OCI-LY3 (cell line): ENCODE data around the gene SALL3.
A peak's percentile ranks its signal among the peaks of the same experiment; 100 is the strongest.

ENCODE experiments used
- H2AFZ ChIP-seq: fragments of 200-600, 300-600 bp; shearing (Covaris generic); 2 replicates; pipeline ENCODE4 v1.6.0; 2014; ENCODE audit warnings: antibody characterized with exemption, low read depth, low read length
- H3K27ac ChIP-seq: fragments of 200-600, 300-600 bp; sonication (generic); 2 replicates; pipeline ENCODE4 v1.5.1; 2014; ENCODE audit warnings: mild to moderate bottlenecking, low read length, moderate library complexity, mixed read lengths
- H3K27me3 ChIP-seq: fragments of 200-600, 300-600 bp; sonication (generic); 2 replicates; pipeline ENCODE4 v1.6.1; 2014; ENCODE audit warnings: low read depth, low read length, mixed read lengths
- H3K36me3 ChIP-seq: fragments of 200-600, 300-600 bp; sonication (generic); replicated peaks from 2 replicates; pipeline ENCODE3; 2014; ENCODE audit warnings: low read depth, low read length, mixed read lengths
- H3K4me1 ChIP-seq: fragments of 300-600, 200-600 bp; sonication (generic); 2 replicates; pipeline ENCODE4 v1.6.1; 2014; ENCODE audit warnings: low read length, mixed read lengths
- H3K4me2 ChIP-seq: fragments of 200-600, 300-600 bp; sonication (generic); 2 replicates; pipeline ENCODE4 v1.6.1; 2014; ENCODE audit warnings: low read length, mixed read lengths
- H3K4me3 ChIP-seq: fragments of 300-600, 200-600 bp; sonication (generic); 2 replicates; pipeline ENCODE4 v1.5.1; 2014; ENCODE audit warnings: antibody characterized with exemption, mild to moderate bottlenecking, low read length, moderate library complexity
- H3K79me2 ChIP-seq: fragments of 300-600, 200-600 bp; shearing (Covaris generic); 2 replicates; pipeline ENCODE4 v1.6.1; 2014; ENCODE audit warnings: mild to moderate bottlenecking, low read length, mixed read lengths
- H3K9ac ChIP-seq: fragments of 300-600, 200-600 bp; shearing (Covaris generic); 2 replicates; pipeline ENCODE4 v1.6.0; 2014; ENCODE audit warnings: mild to moderate bottlenecking, low read length, moderate library complexity
- H3K9me3 ChIP-seq: fragments of 200-600, 300-600 bp; shearing (Covaris generic); 2 replicates; pipeline ENCODE4 v1.6.1; 2014; ENCODE audit warnings: low read length, mixed read lengths; ENCODE audit not compliant: insufficient read depth
- H4K20me1 ChIP-seq: fragments of 200-600, 300-600 bp; sonication (generic); 2 replicates; pipeline ENCODE4 v1.6.1; 2016; ENCODE audit warnings: low read length, mixed read lengths; ENCODE audit not compliant: insufficient read depth
- EZH2phosphoT487 ChIP-seq: fragments of 200-600 bp; shearing (Covaris generic); IDR thresholded peaks from 2 replicates; pipeline ENCODE4 v1.6.1; 2018; ENCODE audit warnings: antibody characterized with exemption, mixed run types, low read depth
- TF ChIP-seq, protein P1 (sequence below): fragments of 200-600, 300-600 bp; sonication (generic); IDR thresholded peaks from 2 replicates; pipeline ENCODE4 v1.5.1; 2014; ENCODE audit warnings: antibody characterized with exemption, low read length, low read depth

The SALL3 gene

DNA sequence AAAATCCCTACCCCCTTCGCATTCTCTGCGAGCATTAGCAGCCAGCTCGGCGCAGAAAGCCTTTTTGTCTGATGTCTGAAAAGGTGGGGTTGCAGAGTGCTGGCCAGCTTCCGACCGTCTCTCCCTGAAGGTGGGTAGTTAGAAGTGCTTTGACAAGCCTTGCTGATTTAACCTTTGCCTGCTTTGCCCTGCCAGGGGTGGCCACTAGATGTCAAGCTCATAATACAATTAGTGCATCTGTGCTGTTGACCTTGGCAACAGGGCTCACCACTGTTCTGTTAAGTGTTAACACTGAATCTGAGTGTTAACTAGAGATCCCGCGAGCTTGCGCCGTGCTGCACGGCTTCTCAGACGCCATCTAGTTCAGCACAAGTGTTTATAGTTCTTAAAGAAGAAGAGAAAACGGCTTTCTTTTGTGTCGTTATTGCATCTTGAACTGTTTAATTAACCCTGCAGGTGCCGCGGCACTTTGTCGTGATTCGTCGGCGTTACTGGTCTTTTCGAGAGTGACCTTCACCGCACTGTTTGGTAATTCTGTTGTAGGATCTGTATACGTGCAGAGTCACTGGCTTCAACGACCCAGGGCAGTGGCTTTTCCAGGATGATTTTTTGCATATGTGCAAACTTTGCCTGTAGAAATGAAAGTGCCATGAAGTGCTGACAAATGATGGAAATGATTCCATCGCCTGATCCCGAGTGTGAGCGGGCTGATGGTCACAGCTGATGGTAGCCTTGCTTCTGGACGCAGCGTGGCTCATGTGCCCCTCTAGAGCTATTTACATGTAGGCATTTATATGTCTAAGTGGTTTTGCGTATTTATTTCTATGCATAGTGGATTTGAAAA, 5.5 kb downstream of the SALL3 start:
- no peaks in the 10 kb centered on the region for H3K36me3 ChIP-seq
- peaks cover 22% of the 10 kb centered on the region for H3K27me3 ChIP-seq
- no peaks in the 10 kb centered on the region for H4K20me1 ChIP-seq
- no peak overlapping the region for H3K4me2 ChIP-seq
- H3K79me2 ChIP-seq, result no peaks in the 10 kb centered on the region
- no peaks in the 10 kb centered on the region for H3K4me1 ChIP-seq
- no peak overlapping the region for H3K27ac ChIP-seq
- no peak overlapping the region for H3K4me3 ChIP-seq
- no peak overlapping the region for H3K9ac ChIP-seq
- no peaks in the 10 kb centered on the region for H3K9me3 ChIP-seq
- TF ChIP-seq EZH2phosphoT487, result no peak
- TF ChIP-seq, protein P1, sequence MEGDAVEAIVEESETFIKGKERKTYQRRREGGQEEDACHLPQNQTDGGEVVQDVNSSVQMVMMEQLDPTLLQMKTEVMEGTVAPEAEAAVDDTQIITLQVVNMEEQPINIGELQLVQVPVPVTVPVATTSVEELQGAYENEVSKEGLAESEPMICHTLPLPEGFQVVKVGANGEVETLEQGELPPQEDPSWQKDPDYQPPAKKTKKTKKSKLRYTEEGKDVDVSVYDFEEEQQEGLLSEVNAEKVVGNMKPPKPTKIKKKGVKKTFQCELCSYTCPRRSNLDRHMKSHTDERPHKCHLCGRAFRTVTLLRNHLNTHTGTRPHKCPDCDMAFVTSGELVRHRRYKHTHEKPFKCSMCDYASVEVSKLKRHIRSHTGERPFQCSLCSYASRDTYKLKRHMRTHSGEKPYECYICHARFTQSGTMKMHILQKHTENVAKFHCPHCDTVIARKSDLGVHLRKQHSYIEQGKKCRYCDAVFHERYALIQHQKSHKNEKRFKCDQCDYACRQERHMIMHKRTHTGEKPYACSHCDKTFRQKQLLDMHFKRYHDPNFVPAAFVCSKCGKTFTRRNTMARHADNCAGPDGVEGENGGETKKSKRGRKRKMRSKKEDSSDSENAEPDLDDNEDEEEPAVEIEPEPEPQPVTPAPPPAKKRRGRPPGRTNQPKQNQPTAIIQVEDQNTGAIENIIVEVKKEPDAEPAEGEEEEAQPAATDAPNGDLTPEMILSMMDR, result peak; percentile 71
- H2AFZ ChIP-seq, result no peak overlapping the region

DNA sequence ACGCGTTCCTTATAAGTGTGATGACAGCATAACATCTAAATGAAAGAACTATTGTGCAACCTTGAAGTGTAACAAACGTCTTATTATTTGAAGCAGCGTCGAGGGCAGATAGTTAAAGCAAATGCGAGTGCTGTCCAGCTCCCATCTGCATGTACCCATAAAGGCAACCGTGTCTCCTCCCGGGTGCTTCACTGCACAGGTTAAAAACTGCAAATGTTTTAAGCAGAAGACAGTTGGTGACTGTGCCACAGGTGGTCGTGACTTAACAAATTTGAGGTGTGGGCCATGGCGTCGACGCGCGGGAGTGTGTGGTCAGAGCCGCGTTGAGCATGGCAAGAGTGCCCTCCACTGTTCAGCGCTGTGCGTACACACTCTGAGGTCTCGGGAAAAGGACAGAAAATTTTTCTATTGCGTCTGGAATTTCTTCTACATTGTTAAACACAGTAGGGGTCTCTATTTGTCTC, 6.4 kb downstream of the SALL3 start:
- TF ChIP-seq EZH2phosphoT487, result no peak
- TF ChIP-seq, protein P1, result peak; percentile 68
- Histone ChIP-seq H3K4me3 (no peak overlapping the region), H3K27me3 (peaks cover 22% of the 10 kb centered on the region)

DNA sequence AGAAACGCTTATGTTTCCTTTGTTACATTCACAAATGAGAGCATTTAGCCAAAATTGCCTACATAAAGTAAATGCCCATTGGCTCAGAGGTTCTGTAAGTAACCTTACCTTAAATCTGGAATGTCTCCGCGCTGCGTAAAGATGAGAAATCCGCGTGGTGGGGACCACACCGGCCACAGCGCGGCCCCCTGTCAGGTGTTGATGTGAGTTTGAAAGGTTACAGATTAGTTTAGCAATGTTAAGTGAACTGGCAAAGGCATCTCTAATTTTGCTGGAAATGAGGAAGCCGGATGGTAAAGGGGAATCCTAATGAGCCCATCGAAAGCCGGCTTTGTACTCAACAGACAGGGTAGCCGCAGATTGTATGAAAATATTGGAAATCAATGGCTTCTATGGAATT, 11.8 kb downstream of the SALL3 start:
- Histone ChIP-seq H3K27ac (no peak overlapping the region), H3K36me3 (no peaks in the 10 kb centered on the region), H3K79me2 (no peaks in the 10 kb centered on the region), H4K20me1 (no peaks in the 10 kb centered on the region), H3K4me1 (no peaks in the 10 kb centered on the region), H3K27me3 (no peaks in the 10 kb centered on the region), H3K4me2 (no peak overlapping the region), H3K9me3 (no peaks in the 10 kb centered on the region; the same call in 1 of the 2 replicates), H3K9ac (no peak overlapping the region), H2AFZ (no peak overlapping the region), H3K4me3 (no peak overlapping the region)
- TF ChIP-seq, protein P1, result no peak
- TF ChIP-seq EZH2phosphoT487, result no peak

More for the DNA sequence above, 6.4 kb downstream of the SALL3 start:
- H3K9ac ChIP-seq, result no peak overlapping the region
- H4K20me1 ChIP-seq, result no peaks in the 10 kb centered on the region
- H3K27ac ChIP-seq, result no peak overlapping the region
- H3K4me1 ChIP-seq, result no peaks in the 10 kb centered on the region
- H2AFZ ChIP-seq, result no peak overlapping the region
- no peak overlapping the region for H3K4me2 ChIP-seq
- H3K9me3 ChIP-seq, result no peaks in the 10 kb centered on the region
- H3K36me3 ChIP-seq, result no peaks in the 10 kb centered on the region
- H3K79me2 ChIP-seq, result no peaks in the 10 kb centered on the region
